HEK293T (cell line): ENCODE measurements around the gene APOL2.

Experiments used
- BHLHE40 ChIP-seq: fragments of 450-650 bp; IDR thresholded peaks from 2 replicates; pipeline ENCODE4 v1.6.1; 2016; ENCODE audit warnings: mild to moderate bottlenecking, moderate library complexity, borderline replicate concordance
- FOXK2 ChIP-seq: fragments of 450-650 bp; IDR thresholded peaks from 2 replicates; pipeline ENCODE4 v1.6.1; 2016; ENCODE audit warnings: mild to moderate bottlenecking

DNA sequence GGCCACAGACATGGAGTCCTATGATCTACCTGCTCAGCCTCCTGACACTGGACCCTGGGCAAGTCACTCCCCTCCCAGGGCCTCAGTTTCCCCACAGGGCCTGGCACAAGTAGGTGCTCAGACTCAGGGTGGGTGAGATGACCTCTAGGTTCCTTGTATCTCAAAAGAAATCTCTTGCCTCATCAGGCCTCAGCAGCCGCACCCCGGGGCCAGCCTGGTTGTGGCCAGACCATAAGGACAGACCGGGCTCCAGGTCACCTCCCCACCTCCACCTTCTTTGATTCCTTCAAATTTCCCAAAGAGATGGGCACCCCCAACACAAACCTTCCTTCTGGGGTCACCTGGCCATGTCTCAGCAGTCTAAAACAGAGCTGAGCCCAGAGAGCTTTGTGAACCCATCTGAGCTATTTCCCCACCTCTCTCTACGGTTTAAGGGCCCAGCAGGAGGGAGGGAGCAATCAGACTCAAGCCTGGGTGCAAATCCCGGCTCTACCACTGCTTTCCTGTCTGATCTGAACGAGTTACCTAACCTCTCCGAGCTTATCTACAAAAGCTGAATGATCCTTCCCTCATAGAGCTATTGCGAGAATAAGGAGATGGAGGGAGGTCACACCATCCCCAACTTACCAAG is 35.2 kb downstream of the APOL2 start:
- no peak for TF ChIP-seq FOXK2
- TF ChIP-seq BHLHE40: no peak
